Measurements from ENCODE around the gene KRT7.

DNA sequence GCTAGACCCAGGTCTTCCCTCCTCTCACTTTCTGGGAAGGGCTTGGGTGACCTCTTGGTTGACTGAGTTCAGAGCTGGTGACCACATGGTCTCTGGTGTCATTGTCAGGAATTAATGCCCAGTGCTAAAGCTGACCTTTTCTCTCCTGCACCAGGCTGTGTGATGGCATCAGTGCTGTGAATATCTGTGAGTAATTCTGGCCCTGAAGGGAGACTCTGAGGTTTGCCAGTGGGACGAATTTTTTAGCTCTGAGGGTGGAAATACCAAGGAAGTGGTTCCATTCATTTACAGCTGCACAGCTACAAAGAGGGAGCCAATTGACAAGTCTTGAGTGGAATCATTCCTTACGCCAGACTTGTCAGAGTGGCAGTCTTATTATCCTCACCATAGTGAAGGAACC lies 35.2 kb downstream of the KRT7 start:
- TF ChIP-seq, protein P1, sequence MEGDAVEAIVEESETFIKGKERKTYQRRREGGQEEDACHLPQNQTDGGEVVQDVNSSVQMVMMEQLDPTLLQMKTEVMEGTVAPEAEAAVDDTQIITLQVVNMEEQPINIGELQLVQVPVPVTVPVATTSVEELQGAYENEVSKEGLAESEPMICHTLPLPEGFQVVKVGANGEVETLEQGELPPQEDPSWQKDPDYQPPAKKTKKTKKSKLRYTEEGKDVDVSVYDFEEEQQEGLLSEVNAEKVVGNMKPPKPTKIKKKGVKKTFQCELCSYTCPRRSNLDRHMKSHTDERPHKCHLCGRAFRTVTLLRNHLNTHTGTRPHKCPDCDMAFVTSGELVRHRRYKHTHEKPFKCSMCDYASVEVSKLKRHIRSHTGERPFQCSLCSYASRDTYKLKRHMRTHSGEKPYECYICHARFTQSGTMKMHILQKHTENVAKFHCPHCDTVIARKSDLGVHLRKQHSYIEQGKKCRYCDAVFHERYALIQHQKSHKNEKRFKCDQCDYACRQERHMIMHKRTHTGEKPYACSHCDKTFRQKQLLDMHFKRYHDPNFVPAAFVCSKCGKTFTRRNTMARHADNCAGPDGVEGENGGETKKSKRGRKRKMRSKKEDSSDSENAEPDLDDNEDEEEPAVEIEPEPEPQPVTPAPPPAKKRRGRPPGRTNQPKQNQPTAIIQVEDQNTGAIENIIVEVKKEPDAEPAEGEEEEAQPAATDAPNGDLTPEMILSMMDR (IDR thresholded peaks at IDR 0.05): no peak
- TF ChIP-seq EP300 (IDR thresholded peaks at IDR 0.05): no peak

Measured in gastroesophageal sphincter (tissue), 3 donors.